NOMO-1 treated with dmso at 0.1 percent for 144 hours (cell line): ENCODE results near the gene CHTF18.
"Not testable (repeated sequence)": the region's sequence is repeated elsewhere in the genome, so short reads cannot be mapped to it uniquely, and the experiment has no call there.

Source experiments
- DNase-seq: peaks from one replicate; lab custom pipeline; 2025; ENCODE audit not compliant: unreplicated experiment; lab: John Stamatoyannopoulos, UW

The CHTF18 gene

DNA sequence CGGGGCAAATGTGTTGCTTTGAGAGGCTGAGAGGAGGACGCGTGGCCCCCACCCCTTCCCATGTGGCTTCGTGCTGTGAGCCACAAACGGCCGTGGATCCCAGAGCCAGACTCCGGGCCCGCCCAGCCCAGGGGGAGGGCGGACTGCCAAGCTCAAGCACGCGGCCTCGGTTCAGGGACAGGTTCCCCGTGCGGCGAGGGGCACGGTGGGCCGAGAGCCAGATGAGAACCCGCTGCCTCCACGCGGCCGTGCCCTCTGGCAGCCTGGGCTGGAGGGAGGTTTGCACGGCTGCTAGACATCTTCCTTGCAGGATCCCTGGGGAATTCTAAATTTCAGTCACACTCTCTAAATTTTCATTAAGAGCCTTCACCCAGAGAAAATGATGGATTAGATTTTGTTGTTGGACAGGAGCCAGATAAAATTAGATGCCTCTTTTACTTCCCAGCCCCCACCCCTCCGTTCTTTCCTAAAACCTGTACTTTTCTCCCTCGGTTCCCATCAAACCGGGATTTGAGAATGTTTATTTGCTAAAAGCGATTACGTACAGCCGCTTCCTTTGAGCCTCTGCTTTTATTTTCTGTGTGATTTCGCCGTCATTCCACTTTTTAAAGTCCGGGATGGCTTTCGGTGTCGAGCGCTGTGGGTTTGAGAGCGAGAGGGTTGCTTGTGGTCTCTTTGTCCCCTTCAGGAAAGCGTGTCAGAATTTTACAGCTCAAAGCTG is 37.1 kb downstream of the CHTF18 start:
- no peak for DNase-seq

- no peak for DNase-seq
Measured at GRCh38 chr16:827513-827912, 39.1 kb downstream of the CHTF18 start.

GRCh38 chr16:828891-829290 is 40.5 kb downstream of the CHTF18 start:
- no peak for DNase-seq

DNA sequence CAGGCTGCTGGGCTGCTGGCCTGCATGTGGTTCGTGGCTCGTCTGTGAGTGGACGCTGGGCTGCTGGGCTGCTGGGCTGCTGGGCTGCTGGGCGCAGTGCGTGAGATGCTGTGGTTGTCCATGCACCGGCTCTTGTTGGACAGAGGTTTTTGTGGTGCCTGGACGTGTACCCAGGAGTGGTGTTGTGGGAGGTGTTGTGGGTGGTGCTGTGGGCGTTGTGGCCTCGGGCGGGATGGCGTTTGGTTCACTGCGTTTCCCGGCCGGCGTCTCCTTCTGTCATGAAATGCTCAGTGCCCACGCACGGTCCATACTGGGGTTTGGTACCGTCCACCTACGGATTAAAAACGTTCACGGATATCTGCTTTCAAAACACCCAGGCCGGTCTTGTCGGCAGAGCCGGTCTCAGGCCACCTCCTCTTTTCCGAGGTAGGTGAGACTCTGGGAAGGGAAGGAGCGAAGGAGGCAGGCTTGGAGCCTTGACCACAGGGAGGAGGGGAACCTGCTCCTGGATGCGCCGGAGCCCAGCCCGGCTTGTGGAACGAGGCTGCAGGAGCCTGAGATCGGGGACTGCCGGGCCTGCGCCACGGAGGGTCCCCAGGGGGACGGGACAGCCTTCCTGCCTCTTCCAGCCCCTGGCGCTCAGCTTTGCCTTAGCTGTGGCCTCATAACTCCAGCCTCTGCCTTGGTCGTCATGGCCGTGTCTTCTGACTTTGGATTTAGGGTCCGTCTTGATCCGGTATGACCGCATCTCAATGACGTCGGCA is 41.9 kb downstream of the CHTF18 start:
- no peak for DNase-seq

GRCh38 chr16:830871-831570 is 42.6 kb downstream of the CHTF18 start:
- DNase-seq, result no peak

- no peak for DNase-seq
Measured at GRCh38 chr16:831571-832413, 43.4 kb downstream of the CHTF18 start.

DNA sequence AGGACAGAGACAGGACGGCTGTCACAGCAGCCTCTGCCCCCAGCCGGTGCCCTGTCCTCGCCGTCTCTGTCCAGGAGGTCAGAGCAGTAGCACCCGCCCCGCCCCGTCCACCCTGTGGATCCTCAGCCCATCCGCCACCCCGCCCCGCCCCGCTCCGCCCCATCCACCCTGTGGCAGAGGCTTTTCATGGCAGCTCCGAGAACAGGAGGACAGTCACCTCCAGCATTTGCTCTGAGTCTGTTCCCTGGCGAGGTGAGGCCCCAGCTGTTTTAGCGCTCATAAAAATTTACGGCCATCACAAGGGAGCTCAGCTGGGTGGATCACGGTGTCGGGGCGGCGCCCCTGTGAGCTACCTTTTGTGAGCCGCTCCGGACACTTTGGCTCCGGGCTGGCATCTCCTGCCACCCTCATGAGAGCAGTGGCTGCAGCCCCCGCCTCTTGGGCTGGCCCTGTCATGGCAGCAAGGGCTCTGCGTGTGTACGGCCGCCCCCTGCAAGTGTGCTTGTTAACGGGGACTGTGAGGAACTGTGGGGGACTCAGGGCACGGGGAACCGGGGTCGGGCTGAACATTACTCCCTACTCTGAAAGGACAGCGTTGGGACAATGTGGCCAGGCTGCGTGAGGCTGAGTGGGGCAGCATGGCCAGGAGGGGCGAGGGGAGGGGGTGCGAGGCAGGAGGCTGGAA is 44.4 kb downstream of the CHTF18 start:
- DNase-seq, result no peak

GRCh38 chr16:833411-833810 is 45.0 kb downstream of the CHTF18 start:
- no peak for DNase-seq

GRCh38 chr16:835373-835772 is 47.0 kb downstream of the CHTF18 start:
- DNase-seq, result no peak

DNA sequence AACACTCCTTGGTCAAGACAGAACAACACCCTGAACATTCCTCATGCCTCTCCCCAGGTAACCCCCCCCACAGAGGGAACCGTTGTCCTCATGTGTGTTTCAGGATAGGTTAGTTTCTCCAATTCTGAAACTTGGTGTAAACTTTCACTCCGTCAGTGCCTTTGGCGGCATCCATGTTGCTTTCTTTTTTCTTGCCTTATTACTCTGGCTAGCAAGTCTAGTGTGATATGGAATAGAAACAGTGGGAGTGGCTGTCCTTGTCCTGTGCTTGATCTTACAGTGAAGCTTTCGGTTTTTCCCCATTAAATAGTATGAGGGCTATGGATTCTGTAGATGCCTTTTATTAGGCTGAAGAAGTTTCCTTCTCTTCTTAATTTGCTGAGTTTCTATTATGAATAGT is 47.8 kb downstream of the CHTF18 start:
- no peak for DNase-seq

GRCh38 chr16:836822-837221 is 48.4 kb downstream of the CHTF18 start:
- not testable (repeated sequence) for DNase-seq

GRCh38 chr16:838741-839140 is 50.3 kb downstream of the CHTF18 start:
- DNase-seq, result no peak

GRCh38 chr16:839643-840408 is 51.4 kb downstream of the CHTF18 start:
- DNase-seq, result no peak

DNA sequence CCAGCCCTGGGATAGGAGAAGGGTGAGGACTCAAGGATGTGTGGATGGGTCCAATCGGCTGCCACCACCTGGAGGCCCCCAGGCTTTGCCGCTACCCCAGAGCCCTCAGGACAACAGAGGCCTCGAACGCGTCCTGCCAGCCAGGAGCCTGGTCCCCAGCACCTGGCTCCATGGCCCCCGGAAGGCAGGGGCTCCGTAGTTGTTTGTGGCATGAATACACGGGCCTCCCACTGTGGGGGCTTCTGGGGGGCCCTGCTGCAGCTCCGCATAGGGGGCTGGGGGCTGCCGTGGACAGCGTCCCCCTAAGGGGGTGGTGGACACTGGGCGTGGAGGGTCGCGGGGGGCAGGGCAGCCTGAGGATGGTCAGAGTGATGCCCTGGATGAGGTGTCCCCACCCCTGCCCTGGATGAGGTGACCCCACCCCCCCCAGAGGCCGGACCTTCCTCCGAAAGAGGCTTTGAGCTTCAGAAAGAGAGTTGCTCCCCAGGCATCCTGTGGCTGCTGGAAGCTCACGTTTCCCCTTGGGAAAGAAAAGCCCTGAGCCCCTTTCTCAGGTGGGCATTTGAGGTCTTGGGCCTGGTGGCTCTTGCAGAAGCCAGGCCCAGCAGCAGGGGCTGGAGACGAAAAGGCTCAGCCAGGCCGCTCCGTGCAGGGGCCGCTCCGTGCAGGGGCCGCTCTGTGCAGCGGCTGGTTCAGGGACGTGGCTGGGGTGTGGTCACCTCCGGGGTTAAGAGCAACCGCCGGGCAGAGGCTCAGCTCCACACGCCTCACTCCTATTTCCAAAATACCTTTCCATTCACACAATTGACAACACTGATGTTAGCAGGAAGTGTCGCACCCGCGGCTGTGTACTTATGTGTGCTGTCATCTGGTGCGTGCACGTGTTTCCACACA is 52.4 kb downstream of the CHTF18 start:
- DNase-seq, result no peak

- no peak for DNase-seq
Measured at GRCh38 chr16:841455-842060, 53.1 kb downstream of the CHTF18 start.

DNA sequence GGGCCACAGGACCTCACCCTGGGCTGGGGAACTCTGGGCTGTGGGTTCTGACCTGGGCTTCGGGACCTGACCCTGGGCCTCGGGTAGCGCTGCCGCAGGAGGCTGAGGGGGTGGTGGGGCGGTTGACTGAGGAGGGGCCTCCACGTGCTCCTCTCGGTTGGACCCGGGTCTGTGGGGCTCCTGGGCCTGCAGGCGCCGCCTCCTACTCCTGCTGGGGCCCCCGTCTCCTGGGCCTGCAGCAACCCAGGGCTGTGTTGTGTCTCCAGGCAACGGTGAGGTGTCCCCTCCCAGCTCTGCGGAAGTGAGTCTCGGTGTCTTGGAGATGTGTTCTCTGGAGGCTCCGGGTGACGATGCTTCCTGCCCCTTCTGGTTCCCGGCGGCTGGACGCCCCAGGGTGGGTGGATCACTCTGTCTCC is 53.6 kb downstream of the CHTF18 start:
- no peak for DNase-seq

- DNase-seq, result no peak
Measured at GRCh38 chr16:842711-843560, 54.5 kb downstream of the CHTF18 start.
